HFF-Myc (cell line): ENCODE measurements around the gene MARK1.

Source experiments
- DNase-seq: peaks from one replicate; pipeline ENCODE4 v3.0.0-alpha.2; 2011; ENCODE audit warnings: low read depth; ENCODE audit errors: extremely low read depth
- H3K4me3 ChIP-seq: replicated peaks from 2 replicates; pipeline ENCODE4 v1.5.1; 2011; ENCODE audit warnings: low read depth, mild to moderate bottlenecking, control low read depth, low read length
- TF ChIP-seq, protein P1 (sequence below): IDR thresholded peaks from 2 replicates; pipeline ENCODE4 v1.5.1; 2012; ENCODE audit warnings: mild to moderate bottlenecking, low read depth, low read length, control low read depth; ENCODE audit errors: missing control alignments

MARK1 gene

GRCh38 chr1:220511785-220512184 is 16.2 kb upstream of the MARK1 start:
- no peak overlapping the region for H3K4me3 ChIP-seq
- TF ChIP-seq, protein P1, sequence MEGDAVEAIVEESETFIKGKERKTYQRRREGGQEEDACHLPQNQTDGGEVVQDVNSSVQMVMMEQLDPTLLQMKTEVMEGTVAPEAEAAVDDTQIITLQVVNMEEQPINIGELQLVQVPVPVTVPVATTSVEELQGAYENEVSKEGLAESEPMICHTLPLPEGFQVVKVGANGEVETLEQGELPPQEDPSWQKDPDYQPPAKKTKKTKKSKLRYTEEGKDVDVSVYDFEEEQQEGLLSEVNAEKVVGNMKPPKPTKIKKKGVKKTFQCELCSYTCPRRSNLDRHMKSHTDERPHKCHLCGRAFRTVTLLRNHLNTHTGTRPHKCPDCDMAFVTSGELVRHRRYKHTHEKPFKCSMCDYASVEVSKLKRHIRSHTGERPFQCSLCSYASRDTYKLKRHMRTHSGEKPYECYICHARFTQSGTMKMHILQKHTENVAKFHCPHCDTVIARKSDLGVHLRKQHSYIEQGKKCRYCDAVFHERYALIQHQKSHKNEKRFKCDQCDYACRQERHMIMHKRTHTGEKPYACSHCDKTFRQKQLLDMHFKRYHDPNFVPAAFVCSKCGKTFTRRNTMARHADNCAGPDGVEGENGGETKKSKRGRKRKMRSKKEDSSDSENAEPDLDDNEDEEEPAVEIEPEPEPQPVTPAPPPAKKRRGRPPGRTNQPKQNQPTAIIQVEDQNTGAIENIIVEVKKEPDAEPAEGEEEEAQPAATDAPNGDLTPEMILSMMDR: no peak
- DNase-seq: no peak

DNA sequence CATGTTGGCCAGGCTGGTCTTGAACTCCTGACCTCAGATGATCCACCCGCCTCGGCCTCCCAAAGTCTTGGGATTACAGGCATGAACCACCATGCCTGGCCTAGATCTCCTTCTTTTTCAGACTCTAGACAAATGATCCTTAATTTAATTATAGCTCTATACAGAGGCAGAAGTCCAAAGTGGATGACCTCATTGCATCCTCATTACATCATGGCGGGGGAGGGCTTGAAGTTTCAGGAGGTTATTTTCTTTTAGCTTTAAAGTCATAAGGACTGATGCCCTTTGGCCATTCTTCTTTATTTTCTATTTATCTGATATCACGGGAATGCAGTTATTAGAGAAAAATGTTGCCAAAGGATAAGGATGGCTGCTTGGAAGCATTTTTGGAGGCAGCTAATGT is 14.1 kb upstream of the MARK1 start:
- H3K4me3 ChIP-seq: no peak overlapping the region
- TF ChIP-seq, protein P1: no peak
- no peak for DNase-seq

DNA sequence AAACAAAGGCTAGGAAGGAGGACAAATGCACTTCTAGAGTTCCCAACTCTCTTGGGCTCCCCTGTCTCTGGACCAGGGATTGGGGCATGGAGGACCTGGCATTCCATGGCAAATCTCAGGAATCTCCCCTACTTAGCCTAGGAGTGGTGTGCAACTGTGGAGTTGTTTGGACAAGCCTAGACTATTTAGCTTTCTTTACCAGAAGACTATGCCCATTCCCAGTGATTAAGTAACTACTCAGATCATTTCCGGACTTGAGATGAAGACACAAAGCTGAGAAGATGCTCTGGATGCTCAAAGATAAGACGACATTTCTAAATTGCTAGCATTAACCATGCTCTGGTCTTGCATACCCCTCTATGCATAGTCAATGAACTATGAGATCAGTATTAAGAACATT is 13.7 kb upstream of the MARK1 start:
- DNase-seq: no peak
- H3K4me3 ChIP-seq: no peak overlapping the region
- TF ChIP-seq, protein P1: no peak

GRCh38 chr1:220516014-220516721 is 11.8 kb upstream of the MARK1 start:
- no peak overlapping the region for H3K4me3 ChIP-seq
- TF ChIP-seq, protein P1: no peak
- DNase-seq: no peak

DNA sequence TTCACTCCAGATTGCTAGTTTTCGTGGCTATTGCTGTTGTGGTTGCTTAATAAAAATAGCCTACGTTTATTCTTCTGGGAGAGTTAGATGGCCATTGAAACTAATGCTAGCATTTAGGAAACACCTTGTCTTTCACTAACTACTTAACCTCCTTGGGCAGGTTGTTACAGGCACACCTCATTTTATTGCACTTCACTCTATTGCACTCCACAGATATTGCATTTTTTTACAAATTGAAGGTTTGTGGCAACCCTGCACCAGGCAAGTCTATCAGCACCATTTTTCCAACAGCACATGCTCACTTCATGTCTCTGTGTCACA is 11.3 kb upstream of the MARK1 start:
- DNase-seq: no peak
- H3K4me3 ChIP-seq: no peak overlapping the region
- TF ChIP-seq, protein P1: no peak

DNA sequence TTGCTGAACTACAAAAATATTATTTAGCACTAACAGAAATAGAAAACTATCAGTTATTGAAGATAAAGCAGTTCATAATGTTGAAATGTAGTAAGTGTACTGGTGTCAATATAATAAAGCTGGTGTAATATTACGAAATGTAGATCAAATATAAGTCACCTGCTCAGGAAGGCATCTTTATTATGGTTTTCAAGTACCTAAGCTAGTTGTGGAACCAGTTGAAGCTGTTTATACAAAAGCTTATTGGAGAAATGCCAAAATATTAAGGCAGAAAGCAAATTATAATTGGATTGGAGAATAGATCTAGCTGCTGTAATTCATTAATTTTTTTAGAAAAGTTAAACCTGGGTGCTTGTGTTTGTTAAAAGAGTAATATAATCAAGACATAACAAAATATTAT is 6.2 kb upstream of the MARK1 start:
- no peak overlapping the region for H3K4me3 ChIP-seq
- DNase-seq: no peak
- TF ChIP-seq, protein P1: no peak

- no peak overlapping the region for H3K4me3 ChIP-seq
- TF ChIP-seq, protein P1: peak; percentile 13
- DNase-seq: no peak
Measured at GRCh38 chr1:220526294-220526693, 1.6 kb upstream of the MARK1 start.
